ENCODE data around the gene PI4KA. TPM values are rescaled to one million over a fixed set of nuclear protein-coding genes. Genes with fewer than 3 reads are reported as not detected.

PI4KA gene
- total and polyA plus RNA-seq, 5 experiments from 2014 or later = 34.4 to 158 (median 69.6) TPM

DNA sequence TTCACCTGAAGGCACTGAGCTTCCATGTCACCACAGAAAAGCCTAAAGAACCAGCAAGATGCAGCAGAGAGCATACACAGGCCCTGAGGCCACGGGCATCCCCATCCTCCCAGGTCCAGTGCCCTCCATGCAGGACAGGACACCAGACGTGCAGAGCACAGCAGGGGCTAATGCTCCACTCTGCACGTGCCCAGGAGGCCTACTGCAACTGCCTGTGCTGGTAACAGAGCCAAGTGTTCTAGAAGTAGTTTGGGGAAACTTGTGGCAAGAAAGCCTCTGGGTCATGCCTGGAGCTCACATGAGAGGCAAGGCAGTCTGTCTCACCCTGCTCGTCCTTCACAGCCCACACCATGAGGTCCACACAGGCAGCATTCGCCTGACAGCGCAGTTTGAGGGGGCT, 54.0 kb downstream of the PI4KA start:
- Mint-ChIP-seq H3K27ac (no peak overlapping the region), H3K4me1 (peaks cover 2 to 10% (median 2%) of the 10 kb centered on the region in 4 donors), H3K36me3 (peaks cover 0 to 94% (median 50%) of the 10 kb centered on the region in 3 donors), H3K4me3 (no peak overlapping the region), H3K9me3 (no peaks in the 10 kb centered on the region), H3K27me3 (no peaks in the 10 kb centered on the region)
- DNase-seq (no peak), ATAC-seq (no peak)
- POLR2A ChIA-PET = interaction anchor here (1.2 to 1.4 kb wide), 2 partner anchors 9 to 12 kb away, joined by 4 to 5 read pairs; no protein-coding TSS in a partner anchor

DNA sequence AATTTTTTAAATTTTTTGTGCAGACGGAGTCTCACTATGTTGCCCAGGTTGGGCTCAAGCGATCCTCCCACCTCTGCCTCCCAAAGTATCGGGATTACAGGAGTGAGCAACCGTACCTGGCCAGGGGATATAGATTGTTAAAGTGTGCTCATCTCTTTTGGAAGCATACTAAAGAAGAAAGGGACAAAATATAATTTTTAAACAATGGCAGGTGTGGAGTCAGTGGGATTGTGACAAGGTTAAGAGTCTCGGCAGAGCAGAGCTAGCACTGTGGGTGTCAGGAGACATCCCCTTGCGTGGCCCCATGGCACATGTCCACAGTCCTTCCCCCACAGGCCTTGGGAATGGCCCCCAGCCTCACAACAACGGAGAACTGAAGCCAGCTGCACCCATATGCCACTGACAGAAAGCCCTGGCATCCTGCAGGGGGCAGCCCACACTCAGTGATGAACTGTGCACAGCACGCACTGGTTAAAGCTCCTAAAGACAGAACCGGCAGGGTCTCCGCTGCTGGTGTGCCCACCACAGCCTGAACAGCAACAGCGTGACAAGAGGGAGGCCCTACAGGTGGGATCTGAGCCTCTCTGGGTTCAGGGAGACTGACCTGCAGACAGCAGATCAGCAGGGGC, 54.8 kb downstream of the PI4KA start:
- no peaks in the 10 kb centered on the region for H3K27me3 Mint-ChIP-seq
- peak in 7 of 10 donors; percentile 10 to 41 (median 28) for DNase-seq
- H3K36me3 Mint-ChIP-seq = peaks cover 0 to 94% (median 48%) of the 10 kb centered on the region in 3 donors
- no peaks in the 10 kb centered on the region for H3K9me3 Mint-ChIP-seq
- ATAC-seq = peak in 1 of 2 donors; percentile 65
- POLR2A ChIA-PET = interaction anchor here (1.2 to 1.4 kb wide), 2 partner anchors 10 to 13 kb away, joined by 4 to 5 read pairs; no protein-coding TSS in a partner anchor
- H3K4me3 Mint-ChIP-seq = no peak overlapping the region
- H3K27ac Mint-ChIP-seq = peak overlapping the region in 2 of 10 donors; percentile 20 to 43
- H3K4me1 Mint-ChIP-seq = peaks cover 0 to 3% (median under 1%) of the 10 kb centered on the region in 4 donors

DNA sequence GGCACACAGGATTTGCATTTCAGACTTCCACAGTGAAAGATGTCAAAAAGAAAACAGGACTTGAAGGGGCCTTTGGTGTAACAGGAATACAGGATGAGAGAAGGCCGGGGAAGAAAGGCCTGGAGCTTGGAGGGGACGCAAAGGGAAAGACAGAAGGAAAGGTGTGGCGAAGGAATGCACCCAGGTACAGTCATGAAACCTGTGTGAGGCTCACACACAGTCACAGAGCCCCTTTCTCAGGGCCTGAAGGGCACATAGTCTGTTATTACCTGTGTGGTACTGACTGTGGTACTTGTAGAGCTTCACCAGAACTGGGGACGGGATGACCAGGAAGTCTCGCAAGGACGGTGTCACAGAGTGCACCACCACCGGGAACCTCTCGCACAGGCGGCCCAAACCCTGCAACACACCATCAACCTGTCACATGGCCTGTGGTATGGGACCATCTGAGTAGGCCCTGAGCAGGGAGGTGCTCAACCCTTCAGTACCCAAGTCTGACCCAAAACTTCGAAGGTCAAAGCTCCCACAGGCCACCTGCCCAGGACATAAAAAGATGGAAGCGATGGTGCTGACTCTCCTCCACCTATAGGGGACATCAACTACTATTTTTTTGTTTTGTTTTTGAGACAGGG, 55.6 kb downstream of the PI4KA start:
- Mint-ChIP-seq H3K36me3 (peaks cover 4 to 96% (median 56%) of the 10 kb centered on the region in 3 donors), H3K4me1 (no peaks in the 10 kb centered on the region), H3K9me3 (no peaks in the 10 kb centered on the region), H3K27me3 (no peaks in the 10 kb centered on the region), H3K4me3 (no peak overlapping the region), H3K27ac (peak overlapping the region in 2 of 10 donors; percentile 43 to 89)
- ATAC-seq (no peak), DNase-seq (no peak)
- POLR2A ChIA-PET = no interaction called here

DNA sequence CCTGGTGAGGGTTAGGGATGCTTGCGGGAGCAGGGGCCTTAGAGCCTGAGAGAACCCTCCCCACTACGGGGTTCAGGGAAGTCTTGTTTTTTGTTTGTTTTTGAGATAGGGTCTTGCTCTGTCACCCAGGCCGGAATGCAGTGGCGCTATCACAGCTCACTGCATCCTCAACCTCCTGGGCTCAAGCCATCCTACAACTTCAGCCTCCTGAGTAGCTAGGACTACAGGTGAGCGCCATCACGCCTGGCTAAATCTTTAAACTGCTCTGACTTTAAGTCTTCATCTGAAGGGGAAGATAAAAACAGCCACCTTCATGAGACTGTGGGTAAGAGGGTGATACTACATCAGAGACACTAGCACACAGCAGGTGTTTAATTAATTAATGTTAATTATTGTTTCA, 56.2 kb downstream of the PI4KA start:
- Mint-ChIP-seq H3K27me3 (no peaks in the 10 kb centered on the region), H3K4me3 (no peak overlapping the region), H3K4me1 (no peaks in the 10 kb centered on the region), H3K36me3 (peaks cover 4 to 96% (median 53%) of the 10 kb centered on the region in 3 donors), H3K9me3 (no peaks in the 10 kb centered on the region), H3K27ac (peak overlapping the region in 1 of 10 donors; percentile 89)
- DNase-seq (no peak), ATAC-seq (no peak)
- POLR2A ChIA-PET = no interaction called here

DNA sequence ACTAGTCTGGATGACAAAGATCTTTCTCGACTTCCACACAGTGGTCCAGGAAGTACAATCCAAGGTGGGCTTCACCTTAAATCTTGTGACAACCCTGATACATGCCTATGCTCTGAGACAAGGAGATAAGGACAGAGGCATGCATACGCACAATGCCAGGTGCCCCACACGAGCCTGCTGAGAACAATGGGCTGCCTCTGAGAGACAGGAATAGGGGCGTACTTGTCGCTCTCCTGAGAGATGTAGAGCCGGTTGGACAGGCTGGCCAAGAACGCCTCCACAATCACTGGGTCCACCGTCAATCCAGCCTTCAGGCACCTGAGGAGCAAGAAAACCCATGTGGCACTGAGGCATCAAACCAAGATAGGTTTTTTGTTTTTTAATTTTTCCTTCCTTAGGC, 59.2 kb downstream of the PI4KA start:
- POLR2A ChIA-PET = no interaction called here
- Mint-ChIP-seq H3K27me3 (no peaks in the 10 kb centered on the region), H3K9me3 (no peaks in the 10 kb centered on the region), H3K4me3 (no peak overlapping the region), H3K36me3 (peaks cover 4 to 98% (median 39%) of the 10 kb centered on the region in 3 donors), H3K27ac (no peak overlapping the region), H3K4me1 (peaks cover 0 to 2% (median under 1%) of the 10 kb centered on the region in 4 donors)
- DNase-seq = no peak
- no peak for ATAC-seq

DNA sequence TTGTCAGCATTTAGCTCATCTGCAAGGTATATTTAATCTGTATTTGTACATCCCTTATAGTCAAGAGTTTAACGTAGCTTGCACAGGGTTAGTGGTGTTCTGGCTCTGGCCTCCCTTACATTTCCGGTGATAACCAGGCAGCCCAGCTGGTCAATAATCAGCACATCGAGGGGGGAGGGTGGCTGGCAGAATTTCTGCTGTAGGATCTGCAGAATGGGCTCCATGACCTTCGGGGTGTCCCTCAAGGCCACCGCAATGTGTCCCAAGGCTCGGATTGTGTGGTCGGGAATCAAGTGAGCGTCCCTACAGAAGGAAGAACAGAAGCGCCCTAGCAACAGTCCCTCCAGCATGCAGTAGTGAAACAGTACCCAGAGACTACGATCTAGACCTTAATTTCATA, 59.6 kb downstream of the PI4KA start:
- POLR2A ChIA-PET = no interaction called here
- no peaks in the 10 kb centered on the region for H3K9me3 Mint-ChIP-seq
- no peak overlapping the region for H3K4me3 Mint-ChIP-seq
- ATAC-seq = no peak
- H3K36me3 Mint-ChIP-seq = peaks cover 4 to 97% (median 34%) of the 10 kb centered on the region in 3 donors
- H3K4me1 Mint-ChIP-seq = peaks cover 0 to 3% (median under 1%) of the 10 kb centered on the region in 4 donors
- no peaks in the 10 kb centered on the region for H3K27me3 Mint-ChIP-seq
- no peak overlapping the region for H3K27ac Mint-ChIP-seq
- no peak for DNase-seq

DNA sequence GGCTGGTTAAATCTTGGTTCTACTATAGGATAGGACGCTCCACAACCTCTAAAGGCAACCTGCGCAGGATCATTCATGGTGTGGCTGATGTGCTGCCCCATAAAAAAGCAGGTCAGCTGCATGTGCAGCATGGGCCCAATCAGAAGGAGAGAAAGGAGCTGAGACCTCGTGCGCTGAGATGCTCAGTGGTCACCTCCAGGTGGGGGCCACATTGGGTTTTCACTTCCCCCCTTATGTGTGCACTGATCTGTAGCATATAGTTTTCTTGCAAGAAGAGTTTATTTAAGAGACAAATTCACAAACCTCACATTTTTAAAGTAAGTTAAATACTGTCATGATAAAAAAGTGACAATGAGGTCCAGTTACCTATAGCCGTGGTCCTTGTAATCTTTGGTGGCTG, 60.4 kb downstream of the PI4KA start:
- Mint-ChIP-seq H3K27me3 (no peaks in the 10 kb centered on the region), H3K4me3 (no peak overlapping the region), H3K9me3 (no peaks in the 10 kb centered on the region), H3K27ac (no peak overlapping the region), H3K36me3 (peaks cover 4 to 96% (median 29%) of the 10 kb centered on the region in 3 donors), H3K4me1 (peaks cover 0 to 3% (median under 1%) of the 10 kb centered on the region in 4 donors)
- POLR2A ChIA-PET = no interaction called here
- ATAC-seq = no peak
- no peak for DNase-seq

DNA sequence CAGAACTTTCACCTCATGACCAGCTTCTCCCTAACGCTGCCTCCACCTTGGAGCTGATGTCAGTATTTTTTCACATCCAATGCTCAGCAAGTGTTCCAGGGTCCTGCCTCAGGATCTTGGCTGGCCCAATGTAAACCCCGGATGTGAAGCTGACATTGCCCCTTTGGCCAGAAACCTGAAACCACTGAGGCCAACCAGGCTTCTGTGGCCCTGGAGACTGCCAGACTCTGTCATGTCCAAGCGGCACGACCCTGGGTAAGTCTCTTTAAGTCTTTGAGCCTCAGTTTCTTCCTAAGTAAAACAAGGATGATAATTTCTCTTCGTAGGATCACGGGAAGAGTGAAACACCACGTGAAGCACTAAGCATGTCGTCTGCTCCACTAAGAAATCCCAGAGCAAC, 61.9 kb downstream of the PI4KA start:
- Mint-ChIP-seq H3K4me3 (no peak overlapping the region), H3K27ac (peak overlapping the region in 1 of 10 donors; percentile 66), H3K27me3 (no peaks in the 10 kb centered on the region), H3K9me3 (no peaks in the 10 kb centered on the region), H3K36me3 (peaks cover 10 to 93% (median 22%) of the 10 kb centered on the region in 3 donors), H3K4me1 (peaks cover 0 to 3% (median 2%) of the 10 kb centered on the region in 4 donors)
- POLR2A ChIA-PET = no interaction called here
- DNase-seq (no peak), ATAC-seq (no peak)

DNA sequence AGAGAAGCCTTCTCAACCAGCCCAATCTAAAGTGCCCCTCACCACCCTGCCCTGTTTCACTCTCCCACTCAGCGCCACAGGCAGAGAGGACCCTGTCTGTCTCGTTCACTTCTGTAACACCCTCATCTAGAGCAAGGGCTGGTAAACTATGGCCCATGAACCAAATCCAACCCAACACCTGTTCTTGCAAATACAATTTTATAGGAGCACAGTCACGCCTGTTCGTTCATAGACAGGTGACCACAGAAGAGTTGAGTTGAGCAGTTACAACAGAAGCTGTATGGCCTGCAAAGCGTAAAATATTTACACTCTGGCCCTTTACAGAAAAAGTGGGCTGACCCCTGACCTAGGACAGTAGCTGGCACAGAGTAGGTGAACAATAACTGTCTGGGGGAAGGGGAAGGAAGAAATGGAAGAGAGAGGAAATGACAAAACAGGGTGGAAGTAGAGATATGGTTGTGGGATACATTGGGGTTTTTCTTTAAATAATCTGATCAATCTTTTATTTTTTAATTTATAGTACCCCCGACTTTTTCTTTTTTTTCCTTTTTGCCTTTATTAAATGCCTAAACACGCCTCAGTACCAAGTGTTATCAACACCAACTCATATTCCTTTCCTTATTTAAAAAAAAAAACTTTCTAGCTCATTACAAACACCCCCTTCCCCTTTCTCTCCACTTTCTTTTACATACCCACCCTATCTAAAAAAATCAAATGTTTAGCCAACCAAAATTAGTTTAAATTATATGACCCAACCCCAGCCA, 63.8 kb downstream of the PI4KA start:
- POLR2A ChIA-PET = no interaction called here
- peaks cover 10 to 92% (median 17%) of the 10 kb centered on the region in 3 donors for H3K36me3 Mint-ChIP-seq

DNA sequence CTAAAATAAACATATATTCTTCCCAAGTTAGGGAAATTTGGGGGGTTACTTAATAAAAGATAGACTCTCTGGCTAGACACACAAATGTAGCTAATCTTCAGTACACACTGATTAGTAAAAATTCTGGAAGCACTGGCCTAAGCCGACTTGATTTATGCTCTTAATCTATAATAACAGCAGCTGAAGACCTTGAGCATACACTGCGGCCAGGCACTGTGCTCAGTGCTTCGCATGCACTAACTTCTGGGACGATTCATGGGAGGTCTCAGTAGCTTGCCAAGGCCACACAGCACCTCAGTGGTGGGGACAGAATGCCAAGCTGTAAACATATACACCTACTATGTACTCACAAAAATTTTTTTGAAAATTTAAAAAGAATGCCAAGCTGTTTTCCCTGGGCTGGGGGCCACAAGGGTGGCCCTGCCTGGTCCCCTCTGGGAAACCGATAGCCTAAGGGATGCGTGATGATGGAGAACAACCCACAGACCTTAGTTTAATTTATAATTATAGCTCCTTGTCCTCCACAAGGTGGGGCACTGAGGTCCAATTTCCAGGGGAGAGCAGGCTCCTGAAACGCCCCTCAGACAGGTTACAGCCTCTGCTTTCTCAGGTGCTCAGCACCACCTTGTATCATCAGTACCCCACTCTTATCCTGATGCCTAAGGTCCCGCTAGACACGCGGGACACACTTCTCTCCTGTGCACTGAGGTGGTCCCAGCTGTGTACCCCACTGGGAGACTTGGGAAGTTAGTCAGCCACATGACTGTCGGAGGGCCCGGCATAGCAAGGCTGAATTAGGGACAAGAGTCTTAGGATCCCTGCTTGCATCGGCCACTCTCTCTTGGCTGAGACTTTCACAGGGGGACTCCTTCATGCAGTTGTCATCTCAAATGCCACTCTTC, 64.6 kb downstream of the PI4KA start:
- Mint-ChIP-seq H3K27me3 (no peaks in the 10 kb centered on the region), H3K27ac (peak overlapping the region in 2 of 10 donors; percentile 13 to 35), H3K4me1 (peaks cover 0 to 3% (median 2%) of the 10 kb centered on the region in 4 donors), H3K36me3 (peaks cover 10 to 90% (median 17%) of the 10 kb centered on the region in 3 donors), H3K9me3 (no peaks in the 10 kb centered on the region), H3K4me3 (no peak overlapping the region)
- POLR2A ChIA-PET = no interaction called here
- DNase-seq = no peak
- ATAC-seq = no peak

More for the DNA sequence above, 63.8 kb downstream of the PI4KA start:
- Mint-ChIP-seq H3K27ac (peak overlapping the region in 5 of 10 donors; percentile 20 to 73 (median 36)), H3K4me3 (no peak overlapping the region), H3K4me1 (peaks cover 0 to 3% (median 2%) of the 10 kb centered on the region in 4 donors), H3K9me3 (no peaks in the 10 kb centered on the region), H3K27me3 (no peaks in the 10 kb centered on the region)
- ATAC-seq (no peak), DNase-seq (no peak)

DNA sequence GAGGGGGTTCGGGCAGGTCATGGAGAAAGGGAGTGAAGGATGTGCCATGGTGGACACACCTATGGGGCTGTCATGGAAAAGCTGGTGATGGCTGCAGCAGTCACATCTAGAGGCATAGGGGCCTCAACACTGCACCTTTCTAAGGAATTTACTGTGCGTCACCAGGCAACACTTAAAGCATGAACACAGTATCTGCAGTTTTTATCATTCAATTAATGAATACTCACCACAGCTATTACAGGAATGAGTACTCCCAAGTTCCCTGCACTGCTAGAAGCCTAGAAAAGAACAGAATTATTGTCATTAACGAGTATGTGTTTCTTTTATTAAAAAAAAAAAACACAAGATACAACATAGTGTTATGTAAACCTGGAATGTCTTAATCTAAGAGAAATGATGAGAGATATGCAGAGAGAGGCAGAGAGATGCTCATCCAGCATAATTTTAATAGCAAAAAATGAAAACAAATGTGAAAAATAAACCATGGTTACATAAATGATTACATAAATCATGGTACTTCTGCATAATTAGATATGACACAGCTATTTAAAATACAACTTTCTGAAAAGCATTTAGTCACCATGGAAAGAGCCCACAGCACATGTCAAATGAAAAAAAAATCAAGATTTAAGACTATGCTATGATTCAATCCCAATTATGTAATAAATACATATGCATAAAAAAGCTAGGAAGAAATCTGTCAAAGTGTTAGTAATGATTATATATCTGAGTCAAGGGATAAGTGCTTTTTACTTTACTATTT, 65.5 kb downstream of the PI4KA start:
- ATAC-seq = no peak
- Mint-ChIP-seq H3K36me3 (peaks cover 6 to 89% (median 10%) of the 10 kb centered on the region in 3 donors), H3K9me3 (no peaks in the 10 kb centered on the region), H3K27me3 (no peaks in the 10 kb centered on the region), H3K4me3 (no peak overlapping the region), H3K27ac (no peak overlapping the region), H3K4me1 (peaks cover 0 to 3% (median 2%) of the 10 kb centered on the region in 4 donors)
- no peak for DNase-seq
- POLR2A ChIA-PET = no interaction called here
